ENCODE measurements around the gene LONRF2. TPM values are rescaled to one million over a fixed set of nuclear protein-coding genes. Genes with fewer than 3 reads are reported as not detected.

Gene LONRF2
- total RNA-seq, 1 donor from 2014 or later = 19.0 TPM

- Histone ChIP-seq H3K27me3 (ENCODE audit: low read depth) (peaks cover 27% of the 10 kb centered on the region), H3K27ac (replicated peaks) (no peak overlapping the region), H3K36me3 (no peaks in the 10 kb centered on the region), H3K4me3 (no peak overlapping the region), H3K9me3 (replicated peaks) (no peaks in the 10 kb centered on the region), H3K4me1 (no peaks in the 10 kb centered on the region)
- intact Hi-C loops (cut with micrococcal nuclease) = no loop called here
- TF ChIP-seq CTCF (IDR thresholded peaks at IDR 0.05; ENCODE audit: borderline replicate concordance) = no peak
- no peak for DNase-seq
These were observed 12.6 kb upstream of the LONRF2 start for GRCh38 chr2:100334929-100335328.

- Histone ChIP-seq H3K27me3 (ENCODE audit: low read depth) (peaks cover 12% of the 10 kb centered on the region), H3K36me3 (no peaks in the 10 kb centered on the region), H3K27ac (replicated peaks) (no peak overlapping the region), H3K9me3 (replicated peaks) (no peaks in the 10 kb centered on the region), H3K4me1 (peaks cover 2% of the 10 kb centered on the region), H3K4me3 (no peak overlapping the region)
- no peak for TF ChIP-seq CTCF (IDR thresholded peaks at IDR 0.05; ENCODE audit: borderline replicate concordance)
- intact Hi-C loops (cut with micrococcal nuclease) = no loop called here
- no peak for DNase-seq
These were observed 5.4 kb upstream of the LONRF2 start for GRCh38 chr2:100327742-100328141.

GRCh38 chr2:100321179-100321865 lies 979 bp downstream of the LONRF2 start:
- Histone ChIP-seq H3K27me3 (ENCODE audit: low read depth) (peaks cover 41% of the 10 kb centered on the region), H3K4me3 (peak overlapping the region; percentile 72), H3K36me3 (no peaks in the 10 kb centered on the region), H3K9me3 (replicated peaks) (peaks cover 13% of the 10 kb centered on the region), H3K4me1 (peaks cover 31% of the 10 kb centered on the region), H3K27ac (replicated peaks) (peak overlapping the region; percentile 87)
- peak; percentile 25 for DNase-seq
- intact Hi-C loops (cut with micrococcal nuclease) = no loop called here
- peak; percentile 53 for TF ChIP-seq CTCF (IDR thresholded peaks at IDR 0.05; ENCODE audit: borderline replicate concordance)

GRCh38 chr2:100320547-100321178 lies 1.6 kb downstream of the LONRF2 start:
- H3K4me1 ChIP-seq = peaks cover 31% of the 10 kb centered on the region
- peaks cover 13% of the 10 kb centered on the region for H3K9me3 ChIP-seq (replicated peaks)
- H3K36me3 ChIP-seq = no peaks in the 10 kb centered on the region
- peak overlapping the region; percentile 87 for H3K27ac ChIP-seq (replicated peaks)
- TF ChIP-seq CTCF (IDR thresholded peaks at IDR 0.05; ENCODE audit: borderline replicate concordance) = no peak
- no peak for DNase-seq
- peaks cover 39% of the 10 kb centered on the region for H3K27me3 ChIP-seq (ENCODE audit: low read depth)
- H3K4me3 ChIP-seq = peak overlapping the region; percentile 72
- intact Hi-C loops (cut with micrococcal nuclease) = no loop called here

- intact Hi-C loops (cut with micrococcal nuclease) = no loop called here
These were observed 4.7 kb downstream of the LONRF2 start for GRCh38 chr2:100317634-100318033.

More at GRCh38 chr2:100317634-100318033, 4.7 kb downstream of the LONRF2 start:
- Histone ChIP-seq H3K9me3 (replicated peaks) (peaks cover 13% of the 10 kb centered on the region), H3K4me1 (peaks cover 28% of the 10 kb centered on the region), H3K4me3 (no peak overlapping the region), H3K36me3 (no peaks in the 10 kb centered on the region), H3K27ac (replicated peaks) (no peak overlapping the region), H3K27me3 (ENCODE audit: low read depth) (peaks cover 34% of the 10 kb centered on the region)
- no peak for DNase-seq
- no peak for TF ChIP-seq CTCF (IDR thresholded peaks at IDR 0.05; ENCODE audit: borderline replicate concordance)
